NCI-H524 treated with DMSO at 0.1 percent for 48 hours (cell line): ENCODE measurements around the gene RASSF7.

ENCODE experiments used
- DNase-seq: peaks from one replicate; lab custom pipeline; 2025; lab: John Stamatoyannopoulos, UW

The RASSF7 gene

DNA sequence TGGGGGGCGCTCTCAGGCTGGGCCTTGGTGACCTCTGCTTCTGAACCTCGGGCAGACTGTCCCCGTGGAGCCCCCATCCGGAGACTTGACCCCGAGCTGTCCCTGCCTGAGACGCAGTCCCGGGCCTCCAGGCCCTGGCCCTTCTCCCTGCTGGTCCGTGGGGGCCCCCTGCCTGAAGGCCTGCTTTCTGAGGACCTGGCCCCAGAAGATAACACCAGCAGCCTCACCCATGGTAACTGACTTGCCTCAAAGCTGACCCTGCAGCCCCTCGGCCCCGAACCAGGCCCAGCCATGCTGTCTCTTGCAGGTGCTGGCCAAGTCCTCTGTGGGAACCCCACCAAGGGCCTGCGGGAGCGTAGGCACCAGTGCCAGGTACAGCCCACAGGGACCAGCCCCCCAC lies 9.2 kb upstream of the RASSF7 start:
- no peak for DNase-seq

- DNase-seq = no peak
Measured at GRCh38 chr11:553083-553987, 7.4 kb upstream of the RASSF7 start.

DNA sequence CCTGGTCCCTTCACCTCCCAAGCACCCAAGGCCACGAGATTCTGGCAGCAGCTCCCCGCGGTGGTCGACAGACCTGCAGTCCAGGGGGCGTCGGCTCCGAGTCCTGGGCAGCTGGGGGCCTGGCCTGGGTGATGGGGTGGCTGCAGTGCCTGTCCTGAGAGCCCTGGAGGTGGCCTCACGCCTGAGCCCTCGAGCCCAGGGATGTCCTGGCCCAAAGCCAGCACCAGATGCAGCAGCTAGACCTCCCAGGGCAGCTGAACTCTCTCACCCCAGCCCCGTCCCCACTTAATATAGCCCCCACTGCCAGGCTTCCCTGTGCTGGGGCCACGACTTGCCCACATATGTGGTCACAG lies 6.8 kb upstream of the RASSF7 start:
- DNase-seq = no peak

DNA sequence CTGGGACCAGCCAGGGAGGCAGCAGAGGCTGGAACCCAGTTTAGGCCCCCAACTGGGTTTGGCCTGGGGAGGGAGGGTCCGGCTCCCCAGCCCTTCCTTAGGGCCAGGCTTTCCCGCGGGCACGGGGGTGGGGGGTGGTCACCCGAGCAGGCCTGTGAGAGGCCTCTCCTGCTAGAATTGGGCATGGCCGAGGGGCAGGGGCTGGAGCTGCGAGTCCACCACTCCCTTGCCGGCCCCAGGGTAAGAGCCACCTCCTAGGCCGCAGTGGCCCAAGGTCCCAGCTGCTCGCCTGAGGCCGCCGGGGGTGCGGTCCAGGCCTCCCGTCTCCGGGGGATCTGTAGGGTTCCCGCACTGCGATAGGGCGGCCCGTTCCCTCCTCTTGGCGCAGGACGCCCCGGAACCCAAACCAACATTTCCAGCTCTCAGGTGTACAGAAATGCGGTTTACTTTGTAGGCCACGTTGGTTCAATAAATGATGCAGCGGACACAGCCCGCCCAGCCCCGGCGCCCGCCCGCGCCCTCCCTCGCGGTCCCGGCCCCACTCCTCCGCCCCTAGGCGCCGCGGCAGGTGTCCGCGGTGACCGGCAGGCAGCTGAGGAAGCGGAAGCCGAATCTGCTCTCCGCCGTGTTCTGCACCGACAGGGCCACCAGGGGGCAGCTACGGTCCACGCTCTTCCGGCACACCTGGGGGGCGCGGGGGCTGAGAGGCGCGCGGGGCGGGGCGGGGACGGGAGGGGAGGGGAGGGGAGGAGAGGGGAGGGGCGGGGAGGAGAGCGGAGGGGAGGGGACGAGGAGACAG lies 6.1 kb upstream of the RASSF7 start:
- DNase-seq = no peak

DNA sequence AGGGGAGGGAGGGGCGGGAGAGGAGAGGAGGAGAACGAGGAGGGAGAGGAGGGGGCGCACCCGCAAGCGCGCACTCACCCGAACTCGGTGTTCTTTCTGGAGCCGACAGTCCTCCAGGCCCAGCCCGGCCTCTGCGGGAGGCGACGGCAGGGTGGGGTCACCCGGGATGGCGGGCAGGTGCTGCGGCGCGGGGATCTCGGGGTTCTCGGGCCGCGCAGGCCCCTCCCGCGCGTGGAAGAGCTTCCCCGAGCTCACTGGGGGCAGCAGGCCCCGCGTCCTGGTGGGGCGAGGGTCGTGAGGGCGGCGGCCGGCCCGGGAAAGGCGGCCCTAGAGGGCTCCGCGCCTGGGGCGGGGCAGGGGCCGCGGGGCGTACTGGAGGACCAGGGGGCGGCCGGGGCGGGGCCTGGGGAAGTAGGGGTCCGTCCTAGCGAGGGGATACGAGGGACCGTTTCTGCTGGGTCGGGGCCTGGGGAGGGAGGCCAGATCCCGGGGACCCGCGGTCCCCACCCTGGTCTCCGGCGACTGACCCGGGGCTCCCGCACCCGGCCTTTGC lies 5.5 kb upstream of the RASSF7 start:
- DNase-seq = no peak

DNA sequence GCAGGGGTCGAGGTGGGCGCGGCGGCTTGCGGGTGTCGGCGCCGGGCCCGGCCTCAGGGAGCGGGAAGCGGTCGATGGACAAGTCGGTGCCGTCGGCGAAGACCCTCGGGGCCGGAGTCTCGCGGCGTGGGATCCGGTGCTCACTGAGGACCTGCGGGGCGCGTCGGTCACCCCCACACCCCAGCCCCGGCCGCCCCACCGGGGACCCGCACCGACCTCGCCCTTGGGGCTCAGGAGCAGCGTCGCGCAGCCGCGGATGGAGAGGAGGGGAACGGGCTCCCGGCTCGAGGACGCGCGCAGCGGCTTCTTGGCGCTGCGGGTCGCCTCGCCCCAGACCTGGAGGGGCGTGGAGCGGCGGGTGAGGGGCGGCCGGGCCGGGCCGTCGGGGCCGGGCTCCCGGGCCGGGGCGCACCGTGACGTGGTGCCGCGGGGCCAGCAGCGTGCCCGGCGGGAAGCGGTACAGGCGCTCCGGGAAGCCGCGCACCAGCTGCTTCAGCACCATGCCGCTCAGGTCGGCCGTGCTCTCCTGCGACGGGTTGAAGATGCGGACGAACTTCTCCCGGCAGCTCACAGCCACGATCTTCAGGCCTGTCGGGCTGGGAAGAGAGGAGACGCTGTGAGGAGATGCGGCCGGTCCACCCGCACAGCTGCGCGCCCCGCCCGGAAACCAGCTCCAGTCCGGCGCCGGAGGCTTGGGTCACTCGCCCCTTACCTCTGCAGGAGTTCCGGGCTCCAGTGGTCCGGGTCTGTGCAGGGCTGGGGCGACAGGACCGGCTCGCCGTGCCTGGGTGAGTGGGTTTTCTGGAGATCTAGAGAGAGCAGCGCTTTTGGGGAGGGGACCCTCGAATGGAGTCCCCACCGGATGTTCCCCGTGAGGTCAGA lies 4.7 kb upstream of the RASSF7 start:
- DNase-seq = no peak

DNA sequence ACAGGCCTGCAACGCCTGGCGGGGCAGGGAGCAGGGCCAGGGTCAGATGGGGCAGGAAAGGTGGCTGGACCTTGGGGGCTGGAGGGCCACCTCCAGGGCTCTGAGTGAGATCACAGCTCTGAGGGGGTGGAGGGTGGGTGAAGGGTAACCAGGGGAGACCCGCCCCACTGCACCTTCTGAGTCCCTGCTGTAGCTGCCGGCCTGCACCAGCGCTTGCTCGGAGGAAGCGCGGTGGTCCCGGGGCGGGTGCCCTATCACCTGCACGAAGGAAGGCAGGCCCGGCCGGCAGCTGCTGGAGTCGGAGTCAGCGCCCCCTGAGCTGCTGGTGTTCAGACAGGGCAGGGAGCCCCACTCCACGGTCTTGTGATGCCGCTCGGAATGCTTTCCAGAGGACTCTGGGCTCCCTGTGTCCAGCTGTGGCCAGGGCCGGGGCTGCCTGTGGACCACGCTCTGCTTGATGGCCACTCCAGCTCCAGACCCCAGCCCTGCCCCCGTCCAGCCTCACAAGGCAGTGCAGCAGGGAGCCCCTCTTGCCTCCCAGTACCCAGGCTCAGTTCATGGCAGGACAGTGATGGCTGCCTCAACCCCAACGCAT lies 4.0 kb upstream of the RASSF7 start:
- DNase-seq = no peak

- no peak for DNase-seq
Measured at GRCh38 chr11:557328-558132, 3.2 kb upstream of the RASSF7 start.

GRCh38 chr11:558503-558902 lies 2.3 kb upstream of the RASSF7 start:
- DNase-seq = no peak

DNA sequence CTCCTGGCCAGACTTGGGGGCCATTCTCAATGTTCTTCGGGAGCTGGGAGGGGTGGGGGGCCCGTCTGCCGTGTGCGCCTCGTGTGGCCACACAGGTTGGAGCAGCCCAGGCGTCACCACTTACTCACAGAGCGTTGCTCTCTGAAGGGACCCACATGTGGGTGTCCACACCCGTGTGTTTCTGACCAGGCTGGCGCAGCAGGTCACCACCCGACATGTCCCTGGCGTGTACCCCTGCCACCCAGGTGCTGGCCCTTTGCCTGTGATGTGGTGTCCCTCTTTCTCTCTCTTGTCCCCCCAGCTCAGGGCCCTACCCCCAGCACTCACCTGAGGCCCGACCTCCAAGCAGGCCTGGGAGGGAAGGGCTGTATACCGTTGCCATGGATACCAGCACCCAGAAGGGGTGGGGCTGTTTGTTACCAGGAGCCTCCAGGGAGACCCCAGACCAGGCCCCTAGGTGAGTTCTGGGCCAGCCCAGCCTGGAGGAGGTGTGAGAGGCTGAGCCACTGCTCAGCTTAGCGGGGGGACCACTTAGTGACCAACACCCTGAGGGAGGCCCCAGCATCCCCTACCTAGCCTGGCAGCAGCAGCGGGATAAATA lies 1.6 kb upstream of the RASSF7 start:
- DNase-seq = no peak

DNA sequence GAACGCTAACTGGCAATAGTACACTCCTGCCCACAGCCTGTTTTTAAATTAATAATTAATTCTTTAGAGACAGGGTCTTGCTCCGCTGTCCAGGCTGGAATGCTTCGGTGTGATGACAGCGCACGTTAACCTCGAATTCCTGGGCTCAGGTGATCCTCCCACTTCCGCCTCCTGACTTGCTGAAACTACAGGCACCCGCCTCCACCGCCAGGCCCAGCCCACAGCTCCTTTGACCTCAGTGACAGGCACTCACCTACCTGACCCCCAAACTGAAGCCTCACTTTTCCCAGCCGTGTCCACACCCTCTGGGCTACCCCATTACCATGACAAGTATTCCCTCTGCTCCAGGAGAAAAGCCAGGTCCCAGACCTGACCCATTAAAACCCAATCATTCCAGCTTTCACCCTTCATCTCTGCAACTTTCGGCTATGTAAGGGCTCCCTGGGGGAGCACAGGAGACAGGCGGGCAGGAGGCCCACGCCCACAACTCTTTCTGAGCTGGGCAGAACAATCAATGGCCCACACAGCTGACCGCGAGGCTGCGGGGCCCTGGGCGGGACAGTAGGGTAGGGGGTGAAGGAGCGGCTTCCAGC lies 962 bp upstream of the RASSF7 start:
- no peak for DNase-seq

GRCh38 chr11:561148-562003 lies 606 bp downstream of the RASSF7 start:
- DNase-seq = no peak

DNA sequence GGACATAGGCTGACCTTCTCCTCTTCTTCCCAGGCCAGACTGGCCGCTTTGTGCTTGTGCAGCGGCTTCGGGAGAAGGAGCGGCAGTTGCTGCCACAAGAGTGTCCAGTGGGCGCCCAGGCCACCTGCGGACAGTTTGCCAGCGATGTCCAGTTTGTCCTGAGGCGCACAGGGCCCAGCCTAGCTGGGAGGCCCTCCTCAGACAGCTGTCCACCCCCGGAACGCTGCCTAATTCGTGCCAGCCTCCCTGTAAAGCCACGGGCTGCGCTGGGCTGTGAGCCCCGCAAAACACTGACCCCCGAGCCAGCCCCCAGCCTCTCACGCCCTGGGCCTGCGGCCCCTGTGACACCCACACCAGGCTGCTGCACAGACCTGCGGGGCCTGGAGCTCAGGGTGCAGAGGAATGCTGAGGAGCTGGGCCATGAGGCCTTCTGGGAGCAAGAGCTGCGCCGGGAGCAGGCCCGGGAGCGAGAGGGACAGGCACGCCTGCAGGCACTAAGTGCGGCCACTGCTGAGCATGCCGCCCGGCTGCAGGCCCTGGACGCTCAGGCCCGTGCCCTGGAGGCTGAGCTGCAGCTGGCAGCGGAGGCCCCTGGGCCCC lies 1.4 kb downstream of the RASSF7 start:
- DNase-seq = no peak

GRCh38 chr11:563066-563811 lies 2.5 kb downstream of the RASSF7 start:
- DNase-seq = no peak

DNA sequence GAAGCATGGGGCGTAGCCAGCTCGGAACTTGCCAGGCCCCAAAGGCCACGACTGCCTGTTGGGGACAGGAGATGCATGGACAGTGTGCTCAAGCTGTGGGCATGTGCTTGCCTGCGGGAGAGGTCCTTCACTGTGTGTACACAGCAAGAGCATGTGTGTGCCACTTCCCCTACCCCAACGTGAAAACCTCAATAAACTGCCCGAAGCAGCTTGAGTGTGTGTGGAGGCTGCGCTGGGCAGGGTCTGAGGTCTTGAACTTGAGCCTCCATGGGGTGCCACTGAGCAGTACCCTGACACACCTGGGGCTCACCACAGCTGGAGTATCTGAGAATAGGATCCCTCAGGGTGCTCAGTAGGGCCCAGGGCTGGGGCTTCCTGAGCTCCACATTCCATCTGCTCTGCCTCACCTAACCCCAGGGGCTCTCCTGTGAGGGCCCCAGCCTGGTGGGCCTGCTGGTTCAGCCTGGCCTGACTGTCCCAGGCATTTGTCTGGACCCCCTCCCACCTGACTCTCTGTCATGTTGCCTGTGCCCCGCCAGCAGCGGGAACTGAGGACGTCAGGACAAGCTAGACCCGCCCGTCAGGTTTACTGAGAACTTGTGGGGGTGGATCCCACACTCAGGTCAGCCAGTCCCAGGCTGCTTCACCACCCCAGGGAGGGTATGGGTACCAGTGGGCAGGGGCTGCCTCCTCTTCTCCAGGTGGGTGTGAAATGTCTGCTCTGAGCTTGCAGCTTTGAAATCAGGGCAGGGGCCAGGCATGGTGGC lies 3.2 kb downstream of the RASSF7 start:
- DNase-seq = no peak

DNA sequence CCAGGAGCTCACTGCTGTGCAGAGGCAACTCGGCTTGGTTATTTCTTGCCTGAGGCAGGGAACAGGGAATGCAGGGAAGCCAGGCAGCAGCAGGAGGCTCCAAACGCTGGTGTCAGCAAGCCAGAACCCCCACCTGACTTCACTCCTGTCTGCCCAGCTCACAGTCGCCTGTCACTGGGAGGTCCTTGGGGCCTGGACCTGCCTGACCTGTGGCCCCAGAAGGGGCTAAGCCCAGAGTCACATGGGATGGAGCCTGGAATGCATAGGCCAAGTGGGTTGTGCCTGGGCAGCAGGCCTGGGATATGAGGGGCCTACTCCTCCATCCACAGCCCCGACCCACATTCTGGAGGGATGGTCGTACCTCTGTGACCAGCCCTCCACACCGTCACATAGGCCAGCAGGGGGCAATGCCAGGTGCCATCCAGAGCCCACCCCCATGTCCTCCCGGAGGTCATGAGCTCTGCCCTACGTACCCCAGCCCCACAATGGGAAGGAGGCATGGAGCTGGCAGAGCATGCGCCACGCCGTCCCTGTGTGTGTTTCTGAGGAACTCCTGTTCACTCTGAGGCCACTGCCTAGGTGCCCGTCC lies 5.2 kb downstream of the RASSF7 start:
- DNase-seq = no peak
